H1 (cell line): Measurements from ENCODE around the gene CAMK2A. TPM values are rescaled to one million over a fixed set of nuclear protein-coding genes. Genes with fewer than 3 reads are reported as not detected.

Experiments
- BCL11A ChIP-seq, 2 experiments: IDR thresholded peaks; one replicate each; pipeline ENCODE4 v1.6.1; 2011; ENCODE audit warnings: low read depth in 2 of 2, low read length in 2 of 2, mild to moderate bottlenecking in 2 of 2
- CBX8 ChIP-seq: fragments of 300-800, 300-1000 bp; sonication (generic); IDR thresholded peaks from 2 replicates; pipeline ENCODE4 v1.7.1; 2016; ENCODE audit warnings: low read depth, low read length, borderline replicate concordance
- CHD2 ChIP-seq: IDR thresholded peaks from 2 replicates; pipeline ENCODE4 v1.6.1; 2012; ENCODE audit warnings: low read length, improper control_type of control experiment
- FOSL1 ChIP-seq: IDR thresholded peaks from 2 replicates; pipeline ENCODE4 v1.6.1; 2011; ENCODE audit warnings: mild to moderate bottlenecking, low read depth, low read length, moderate library complexity; ENCODE audit not compliant: insufficient read depth
- GABPA ChIP-seq: IDR thresholded peaks from 2 replicates; pipeline ENCODE4 v1.6.1; 2011; ENCODE audit warnings: mild to moderate bottlenecking, low read length, moderate library complexity, borderline replicate concordance; ENCODE audit not compliant: insufficient read depth
- HDAC6 ChIP-seq: IDR thresholded peaks from one replicate; pipeline ENCODE4 v1.7.1; 2012; ENCODE audit warnings: low read depth, mild to moderate bottlenecking, inconsistent platforms, low read length, moderate library complexity
- KDM1A ChIP-seq: fragments of 200-600, 300-600 bp; sonication (generic); IDR thresholded peaks from 2 replicates; pipeline ENCODE4 v1.7.1; 2016; ENCODE audit warnings: mild to moderate bottlenecking, low read length, borderline replicate concordance
- ZNF274 ChIP-seq: IDR thresholded peaks from 2 replicates; pipeline ENCODE4 v1.7.0; 2012; ENCODE audit warnings: low read length, borderline replicate concordance; ENCODE audit errors: extremely low read depth
- polyA plus RNA-seq, 7 experiments: library from polyadenylated mRNA; depleted of rRNA in 3 of 7; stranded (reverse) in 5 of 7; unstranded in 2 of 7; fragments of >200 nt in 5 of 7; fragments of 200-250 nt in 2 of 7; gene quantifications; 1 replicate in 5 of 7; 2 replicates in 1 of 7; 4 replicates in 1 of 7; pipeline versions ENCODE4 v1.2.1 to v1.2.3, GENCODE V29; 2011 to 2013; ENCODE audit warnings: missing spikeins in 2 of 7, mixed read lengths in 2 of 7
- total RNA-seq: library from RNA; stranded (reverse); fragmentation: NEBNext Ultra II Directional; extraction: Animal tissue kit (Norgen Biotek cat#: 25700); gene quantifications from 2 replicates; pipeline ENCODE4 v1.2.1, GENCODE V29; 2021
- TF ChIP-seq, protein P1 (sequence below): fragments of 300-600 bp; sonication (generic); IDR thresholded peaks from 2 replicates; pipeline ENCODE4 v1.7.1; 2012; ENCODE audit warnings: low read length, moderate library complexity, mild to moderate bottlenecking, inconsistent platforms; ENCODE audit not compliant: insufficient replicate concordance
- TF ChIP-seq, protein P2 (sequence below): IDR thresholded peaks from 2 replicates; pipeline ENCODE4 v1.6.1; 2012; ENCODE audit warnings: low read length, inconsistent platforms

CAMK2A gene
- total and polyA plus RNA-seq, 2 of the 8 experiments (the other 6 are each of a cell fraction or from before 2014, with no cell fraction given): 0.20 to 0.28 TPM

DNA sequence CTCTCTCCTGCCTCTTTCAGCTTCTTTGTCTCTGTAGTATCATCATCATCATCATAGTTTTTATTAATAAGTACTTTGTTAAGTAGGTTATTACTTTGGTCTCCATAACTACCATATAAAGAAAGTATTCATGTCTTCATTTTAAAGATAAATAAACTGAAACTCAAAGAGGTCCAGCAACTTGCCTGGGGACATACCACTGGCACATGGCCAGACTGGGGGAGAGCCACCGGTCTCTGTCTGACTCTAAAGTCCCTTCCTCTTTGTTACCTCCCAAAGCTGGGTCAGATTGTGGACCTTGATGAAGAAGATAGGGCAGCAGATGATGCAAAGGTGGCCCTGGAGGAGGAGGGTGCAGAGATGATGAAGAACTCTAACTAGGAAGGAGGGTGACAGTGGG, 114.5 kb downstream of the CAMK2A start (continued):
- TF ChIP-seq, protein P1, sequence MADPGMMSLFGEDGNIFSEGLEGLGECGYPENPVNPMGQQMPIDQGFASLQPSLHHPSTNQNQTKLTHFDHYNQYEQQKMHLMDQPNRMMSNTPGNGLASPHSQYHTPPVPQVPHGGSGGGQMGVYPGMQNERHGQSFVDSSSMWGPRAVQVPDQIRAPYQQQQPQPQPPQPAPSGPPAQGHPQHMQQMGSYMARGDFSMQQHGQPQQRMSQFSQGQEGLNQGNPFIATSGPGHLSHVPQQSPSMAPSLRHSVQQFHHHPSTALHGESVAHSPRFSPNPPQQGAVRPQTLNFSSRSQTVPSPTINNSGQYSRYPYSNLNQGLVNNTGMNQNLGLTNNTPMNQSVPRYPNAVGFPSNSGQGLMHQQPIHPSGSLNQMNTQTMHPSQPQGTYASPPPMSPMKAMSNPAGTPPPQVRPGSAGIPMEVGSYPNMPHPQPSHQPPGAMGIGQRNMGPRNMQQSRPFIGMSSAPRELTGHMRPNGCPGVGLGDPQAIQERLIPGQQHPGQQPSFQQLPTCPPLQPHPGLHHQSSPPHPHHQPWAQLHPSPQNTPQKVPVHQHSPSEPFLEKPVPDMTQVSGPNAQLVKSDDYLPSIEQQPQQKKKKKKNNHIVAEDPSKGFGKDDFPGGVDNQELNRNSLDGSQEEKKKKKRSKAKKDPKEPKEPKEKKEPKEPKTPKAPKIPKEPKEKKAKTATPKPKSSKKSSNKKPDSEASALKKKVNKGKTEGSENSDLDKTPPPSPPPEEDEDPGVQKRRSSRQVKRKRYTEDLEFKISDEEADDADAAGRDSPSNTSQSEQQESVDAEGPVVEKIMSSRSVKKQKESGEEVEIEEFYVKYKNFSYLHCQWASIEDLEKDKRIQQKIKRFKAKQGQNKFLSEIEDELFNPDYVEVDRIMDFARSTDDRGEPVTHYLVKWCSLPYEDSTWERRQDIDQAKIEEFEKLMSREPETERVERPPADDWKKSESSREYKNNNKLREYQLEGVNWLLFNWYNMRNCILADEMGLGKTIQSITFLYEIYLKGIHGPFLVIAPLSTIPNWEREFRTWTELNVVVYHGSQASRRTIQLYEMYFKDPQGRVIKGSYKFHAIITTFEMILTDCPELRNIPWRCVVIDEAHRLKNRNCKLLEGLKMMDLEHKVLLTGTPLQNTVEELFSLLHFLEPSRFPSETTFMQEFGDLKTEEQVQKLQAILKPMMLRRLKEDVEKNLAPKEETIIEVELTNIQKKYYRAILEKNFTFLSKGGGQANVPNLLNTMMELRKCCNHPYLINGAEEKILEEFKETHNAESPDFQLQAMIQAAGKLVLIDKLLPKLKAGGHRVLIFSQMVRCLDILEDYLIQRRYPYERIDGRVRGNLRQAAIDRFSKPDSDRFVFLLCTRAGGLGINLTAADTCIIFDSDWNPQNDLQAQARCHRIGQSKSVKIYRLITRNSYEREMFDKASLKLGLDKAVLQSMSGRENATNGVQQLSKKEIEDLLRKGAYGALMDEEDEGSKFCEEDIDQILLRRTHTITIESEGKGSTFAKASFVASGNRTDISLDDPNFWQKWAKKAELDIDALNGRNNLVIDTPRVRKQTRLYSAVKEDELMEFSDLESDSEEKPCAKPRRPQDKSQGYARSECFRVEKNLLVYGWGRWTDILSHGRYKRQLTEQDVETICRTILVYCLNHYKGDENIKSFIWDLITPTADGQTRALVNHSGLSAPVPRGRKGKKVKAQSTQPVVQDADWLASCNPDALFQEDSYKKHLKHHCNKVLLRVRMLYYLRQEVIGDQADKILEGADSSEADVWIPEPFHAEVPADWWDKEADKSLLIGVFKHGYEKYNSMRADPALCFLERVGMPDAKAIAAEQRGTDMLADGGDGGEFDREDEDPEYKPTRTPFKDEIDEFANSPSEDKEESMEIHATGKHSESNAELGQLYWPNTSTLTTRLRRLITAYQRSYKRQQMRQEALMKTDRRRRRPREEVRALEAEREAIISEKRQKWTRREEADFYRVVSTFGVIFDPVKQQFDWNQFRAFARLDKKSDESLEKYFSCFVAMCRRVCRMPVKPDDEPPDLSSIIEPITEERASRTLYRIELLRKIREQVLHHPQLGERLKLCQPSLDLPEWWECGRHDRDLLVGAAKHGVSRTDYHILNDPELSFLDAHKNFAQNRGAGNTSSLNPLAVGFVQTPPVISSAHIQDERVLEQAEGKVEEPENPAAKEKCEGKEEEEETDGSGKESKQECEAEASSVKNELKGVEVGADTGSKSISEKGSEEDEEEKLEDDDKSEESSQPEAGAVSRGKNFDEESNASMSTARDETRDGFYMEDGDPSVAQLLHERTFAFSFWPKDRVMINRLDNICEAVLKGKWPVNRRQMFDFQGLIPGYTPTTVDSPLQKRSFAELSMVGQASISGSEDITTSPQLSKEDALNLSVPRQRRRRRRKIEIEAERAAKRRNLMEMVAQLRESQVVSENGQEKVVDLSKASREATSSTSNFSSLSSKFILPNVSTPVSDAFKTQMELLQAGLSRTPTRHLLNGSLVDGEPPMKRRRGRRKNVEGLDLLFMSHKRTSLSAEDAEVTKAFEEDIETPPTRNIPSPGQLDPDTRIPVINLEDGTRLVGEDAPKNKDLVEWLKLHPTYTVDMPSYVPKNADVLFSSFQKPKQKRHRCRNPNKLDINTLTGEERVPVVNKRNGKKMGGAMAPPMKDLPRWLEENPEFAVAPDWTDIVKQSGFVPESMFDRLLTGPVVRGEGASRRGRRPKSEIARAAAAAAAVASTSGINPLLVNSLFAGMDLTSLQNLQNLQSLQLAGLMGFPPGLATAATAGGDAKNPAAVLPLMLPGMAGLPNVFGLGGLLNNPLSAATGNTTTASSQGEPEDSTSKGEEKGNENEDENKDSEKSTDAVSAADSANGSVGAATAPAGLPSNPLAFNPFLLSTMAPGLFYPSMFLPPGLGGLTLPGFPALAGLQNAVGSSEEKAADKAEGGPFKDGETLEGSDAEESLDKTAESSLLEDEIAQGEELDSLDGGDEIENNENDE: no peak
- TF ChIP-seq KDM1A: no peak
- no peak for TF ChIP-seq BCL11A (IDR thresholded peaks at IDR 0.05; ENCODE audit: low read depth in 2 of 2, low read length in 2 of 2)
- TF ChIP-seq GABPA: no peak
- TF ChIP-seq ZNF274: no peak
- no peak for TF ChIP-seq FOSL1
- TF ChIP-seq HDAC6: no peak
- no peak for TF ChIP-seq CBX8
- TF ChIP-seq, protein P2, sequence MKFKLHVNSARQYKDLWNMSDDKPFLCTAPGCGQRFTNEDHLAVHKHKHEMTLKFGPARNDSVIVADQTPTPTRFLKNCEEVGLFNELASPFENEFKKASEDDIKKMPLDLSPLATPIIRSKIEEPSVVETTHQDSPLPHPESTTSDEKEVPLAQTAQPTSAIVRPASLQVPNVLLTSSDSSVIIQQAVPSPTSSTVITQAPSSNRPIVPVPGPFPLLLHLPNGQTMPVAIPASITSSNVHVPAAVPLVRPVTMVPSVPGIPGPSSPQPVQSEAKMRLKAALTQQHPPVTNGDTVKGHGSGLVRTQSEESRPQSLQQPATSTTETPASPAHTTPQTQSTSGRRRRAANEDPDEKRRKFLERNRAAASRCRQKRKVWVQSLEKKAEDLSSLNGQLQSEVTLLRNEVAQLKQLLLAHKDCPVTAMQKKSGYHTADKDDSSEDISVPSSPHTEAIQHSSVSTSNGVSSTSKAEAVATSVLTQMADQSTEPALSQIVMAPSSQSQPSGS: no peak
- TF ChIP-seq CHD2: no peak
- TF ChIP-seq, all 59 proteins: peak for 0
